ENCODE results near the gene GIGYF2. TPM values are rescaled to one million over a fixed set of nuclear protein-coding genes. Genes with fewer than 3 reads are reported as not detected.

Gene GIGYF2
- total and polyA plus RNA-seq, 2 experiments from 2014 or later, result 29.8 to 63.6 TPM

- Histone ChIP-seq H3K79me2 (no peaks in the 10 kb centered on the region), H3K27ac (no peak overlapping the region), H3K36me3 (replicated peaks; ENCODE audit: insufficient read depth, low read depth) (no peaks in the 10 kb centered on the region), H3K9me2 (replicated peaks; ENCODE audit: insufficient read depth) (no peaks in the 10 kb centered on the region), H3K4me2 (no peak overlapping the region), H2AFZ (no peak overlapping the region), H3K27me3 (no peaks in the 10 kb centered on the region), H3K4me1 (ENCODE audit: insufficient read depth) (no peaks in the 10 kb centered on the region), H3K9me3 (ENCODE audit: low read depth) (no peaks in the 10 kb centered on the region), H3K4me3 (no peak overlapping the region), H4K20me1 (ENCODE audit: insufficient read depth, poor library complexity, severe bottlenecking) (no peaks in the 10 kb centered on the region)
- DNase-seq (ENCODE audit: low spot score), result no peak
- WGBS (ENCODE audit: low lambda C conversion rate, missing lambda C conversion rate), result 93% methylated on average over 3 of the region's 3 CpGs
- no peak for TF ChIP-seq EZH2phosphoT487 (IDR thresholded peaks at IDR 0.05; ENCODE audit: low read depth, severe bottlenecking, unreplicated experiment)
- no peak for TF ChIP-seq CTCF (IDR thresholded peaks at IDR 0.05; ENCODE audit: poor library complexity)
- TF ChIP-seq EZH2 (IDR thresholded peaks at IDR 0.05; ENCODE audit: borderline replicate concordance), result no peak
Measured at GRCh38 chr2:232817756-232818155, 120.6 kb downstream of the GIGYF2 start.

GRCh38 chr2:232829988-232830387 lies 132.9 kb downstream of the GIGYF2 start:
- no peaks in the 10 kb centered on the region for H3K27me3 ChIP-seq
- H2AFZ ChIP-seq, result no peak overlapping the region
- TF ChIP-seq EZH2phosphoT487 (IDR thresholded peaks at IDR 0.05; ENCODE audit: low read depth, severe bottlenecking, unreplicated experiment), result no peak
- no peak for TF ChIP-seq CTCF (IDR thresholded peaks at IDR 0.05; ENCODE audit: poor library complexity)
- no peak overlapping the region for H3K4me3 ChIP-seq
- peaks cover 3% of the 10 kb centered on the region for H3K36me3 ChIP-seq (replicated peaks; ENCODE audit: insufficient read depth, low read depth)
- WGBS (ENCODE audit: low lambda C conversion rate, missing lambda C conversion rate), result 94% methylated on average over 3 of the region's 3 CpGs
- DNase-seq (ENCODE audit: low spot score), result no peak
- no peaks in the 10 kb centered on the region for H3K9me2 ChIP-seq (replicated peaks; ENCODE audit: insufficient read depth)
- H3K79me2 ChIP-seq, result peaks cover 10% of the 10 kb centered on the region
- no peaks in the 10 kb centered on the region for H3K4me1 ChIP-seq (ENCODE audit: insufficient read depth)
- no peak overlapping the region for H3K4me2 ChIP-seq
- no peak overlapping the region for H3K27ac ChIP-seq
- H3K9me3 ChIP-seq (ENCODE audit: low read depth), result no peaks in the 10 kb centered on the region
- no peaks in the 10 kb centered on the region for H4K20me1 ChIP-seq (ENCODE audit: insufficient read depth, poor library complexity, severe bottlenecking)

DNA sequence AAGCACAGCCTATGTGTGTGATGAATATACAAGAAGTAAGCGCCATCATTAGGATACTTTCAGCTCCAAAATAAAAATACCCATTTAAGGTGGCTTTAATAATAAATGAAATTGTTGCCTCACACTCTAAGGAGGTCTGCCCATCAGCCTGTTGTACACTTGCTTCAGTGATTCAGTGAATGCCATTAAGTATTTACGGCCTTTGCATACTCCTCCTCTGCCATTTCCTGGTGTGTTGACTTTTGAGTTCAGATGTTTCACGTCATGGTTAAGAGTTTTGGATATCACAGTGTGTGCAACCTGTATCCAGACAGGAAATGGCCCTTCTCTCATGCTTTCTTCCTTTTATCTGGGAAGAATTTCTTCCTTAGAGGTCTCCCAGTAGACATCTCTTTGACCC lies 134.4 kb downstream of the GIGYF2 start:
- no peak for TF ChIP-seq EZH2phosphoT487 (IDR thresholded peaks at IDR 0.05; ENCODE audit: low read depth, severe bottlenecking, unreplicated experiment)
- no peaks in the 10 kb centered on the region for H3K9me3 ChIP-seq (ENCODE audit: low read depth)
- WGBS (ENCODE audit: low lambda C conversion rate, missing lambda C conversion rate), result 96% methylated on average over 3 of the region's 3 CpGs

DNA sequence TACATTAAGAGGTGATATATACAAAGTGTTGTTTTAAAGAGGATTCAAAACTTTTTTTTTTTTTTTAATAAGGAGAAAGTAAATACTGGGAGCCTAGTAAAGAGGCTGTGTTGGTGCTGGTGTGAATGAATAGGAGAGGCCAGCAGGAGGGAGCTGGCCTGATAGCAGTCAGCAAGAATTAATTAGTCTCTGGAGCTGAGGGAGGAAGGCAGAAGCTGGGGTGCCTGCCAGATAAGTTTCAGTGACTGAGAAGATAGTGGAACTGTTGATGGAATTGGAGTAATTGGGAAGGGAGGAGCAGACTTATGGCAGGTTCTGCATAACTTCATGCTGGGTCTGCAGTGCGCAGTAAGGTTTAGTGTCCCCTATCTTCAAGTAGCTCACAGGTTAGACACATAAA lies 136.7 kb downstream of the GIGYF2 start:
- Histone ChIP-seq H3K4me3 (no peak overlapping the region), H3K79me2 (peaks cover 3% of the 10 kb centered on the region), H3K9me3 (ENCODE audit: low read depth) (no peaks in the 10 kb centered on the region), H3K27me3 (no peaks in the 10 kb centered on the region), H3K4me1 (ENCODE audit: insufficient read depth) (no peaks in the 10 kb centered on the region), H3K27ac (no peak overlapping the region), H4K20me1 (ENCODE audit: insufficient read depth, poor library complexity, severe bottlenecking) (peaks cover 2% of the 10 kb centered on the region), H3K4me2 (no peak overlapping the region), H2AFZ (no peak overlapping the region), H3K36me3 (replicated peaks; ENCODE audit: insufficient read depth, low read depth) (peaks cover 3% of the 10 kb centered on the region), H3K9me2 (replicated peaks; ENCODE audit: insufficient read depth) (no peaks in the 10 kb centered on the region)
- 100% methylated on average over 1 of the region's 1 CpG for WGBS (ENCODE audit: low lambda C conversion rate, missing lambda C conversion rate)
- TF ChIP-seq CTCF (IDR thresholded peaks at IDR 0.05; ENCODE audit: poor library complexity) (no peak), EZH2 (IDR thresholded peaks at IDR 0.05; ENCODE audit: borderline replicate concordance) (no peak), EZH2phosphoT487 (IDR thresholded peaks at IDR 0.05; ENCODE audit: low read depth, severe bottlenecking, unreplicated experiment) (no peak)
- no peak for DNase-seq (ENCODE audit: low spot score)

More for the DNA sequence above, 134.4 kb downstream of the GIGYF2 start:
- Histone ChIP-seq H2AFZ (no peak overlapping the region), H3K79me2 (peaks cover 10% of the 10 kb centered on the region), H3K4me1 (ENCODE audit: insufficient read depth) (no peaks in the 10 kb centered on the region), H3K36me3 (replicated peaks; ENCODE audit: insufficient read depth, low read depth) (peaks cover 3% of the 10 kb centered on the region), H3K27ac (no peak overlapping the region), H3K9me2 (replicated peaks; ENCODE audit: insufficient read depth) (no peaks in the 10 kb centered on the region), H3K27me3 (no peaks in the 10 kb centered on the region), H3K4me3 (no peak overlapping the region), H3K4me2 (no peak overlapping the region), H4K20me1 (ENCODE audit: insufficient read depth, poor library complexity, severe bottlenecking) (peaks cover 2% of the 10 kb centered on the region)
- DNase-seq (ENCODE audit: low spot score), result no peak

Measured in hepatocyte (in vitro differentiated cells).